K562 (cell line): ENCODE data around the gene RITA1. TPM values are rescaled to one million over a fixed set of nuclear protein-coding genes. Genes with fewer than 3 reads are reported as not detected.

Experiments
- CBFB ChIP-seq: sonication (generic); formaldehyde crosslinking; IDR thresholded peaks from 2 replicates; pipeline ENCODE4 v1.4.0; 2020; ENCODE audit warnings: mild to moderate bottlenecking, missing genetic modification reagents
- FOS ChIP-seq: IDR thresholded peaks from 3 replicates; pipeline ENCODE4 v1.6.1; 2011; ENCODE audit not compliant: insufficient read length; ENCODE audit errors: extremely low read depth
- HNRNPLL ChIP-seq: fragments of 200-400 bp; formaldehyde crosslinking; IDR thresholded peaks from 2 replicates; pipeline ENCODE4 v1.6.1; 2017; ENCODE audit warnings: low read length, low read depth, mild to moderate bottlenecking; ENCODE audit not compliant: poor library complexity, severe bottlenecking
- HOXB6 ChIP-seq: fragments of 250-450 bp; sonication (Bioruptor Pico); IDR thresholded peaks from 2 replicates; pipeline ENCODE4 v1.5.1; 2022; ENCODE audit warnings: mild to moderate bottlenecking, borderline replicate concordance
- MCM7 ChIP-seq, 2 experiments: fragments of 450-650 bp; IDR thresholded peaks; 2 replicates each; pipeline ENCODE4 v1.6.1; 2016 to 2018
- MYC ChIP-seq, 2 experiments: fragments of 250-450 bp in 1 of 2; sonication (Bioruptor Pico) in 1 of 2; IDR thresholded peaks; 2 replicates each; pipeline versions ENCODE4 v1.5.1 to v1.6.1; 2012 to 2021; ENCODE audit warnings: low read depth in 2 of 2, borderline replicate concordance in 1 of 2, improper control_type of control experiment in 1 of 2, low read length in 1 of 2, mild to moderate bottlenecking in 1 of 2, moderate library complexity in 1 of 2
- POU5F1 ChIP-seq: fragments of 150-350 bp; IDR thresholded peaks from 2 replicates; pipeline ENCODE4 v1.6.1; 2014; ENCODE audit warnings: borderline replicate concordance, low read length, low read depth, mild to moderate bottlenecking; ENCODE audit not compliant: partially characterized antibody
- RB1 ChIP-seq: fragments of 450-650 bp; IDR thresholded peaks from 2 replicates; pipeline ENCODE4 v1.6.1; 2017; ENCODE audit warnings: low read depth, mild to moderate bottlenecking
- RFX5 ChIP-seq: IDR thresholded peaks from 2 replicates; pipeline ENCODE4 v1.6.1; 2011; ENCODE audit warnings: low read depth, mild to moderate bottlenecking, improper control_type of control experiment, low read length
- TEAD4 ChIP-seq, 2 experiments: sonication (generic) in 1 of 2; formaldehyde crosslinking in 1 of 2; IDR thresholded peaks; 2 replicates each; pipeline versions ENCODE4 v1.6.1 to v1.8.0; 2012 to 2022; ENCODE audit warnings: borderline replicate concordance in 1 of 2, inconsistent platforms in 1 of 2, low read length in 1 of 2, mild to moderate bottlenecking in 1 of 2, missing genetic modification reagents in 1 of 2
- ZNF384 ChIP-seq: IDR thresholded peaks from 2 replicates; pipeline ENCODE4 v1.6.1; 2012; ENCODE audit warnings: low read depth, low read length, improper control_type of control experiment
- ZNF764 ChIP-seq: fragments of 250-450 bp; sonication (Bioruptor Pico); IDR thresholded peaks from 2 replicates; pipeline ENCODE4 v1.4.0; 2020; ENCODE audit warnings: low read depth, mild to moderate bottlenecking, moderate library complexity
- polyA plus RNA-seq, 8 experiments: library from polyadenylated mRNA; depleted of rRNA in 4 of 8; stranded (reverse) in 5 of 8; unstranded in 3 of 8; fragments of >200 nt; fragmentation: Nextera tagmentation in 2 of 8; fragmentation: Illumina TruSeq in 1 of 8; extraction: Ambion mirVana in 2 of 8; extraction: Trizol in 1 of 8; gene quantifications; 2 replicates each; pipeline versions ENCODE4 v1.2.1 to v1.2.3, GENCODE V29; 2011 to 2014; ENCODE audit warnings: inconsistent platforms in 1 of 8, missing spikeins in 1 of 8
- total RNA-seq, 7 experiments: library from RNA; depleted of rRNA in 6 of 7; stranded (reverse); fragments of >200 nt in 6 of 7; fragmentation: Illumina TruSeq in 2 of 7; extraction: Trizol in 2 of 7; gene quantifications; 2 replicates each; pipeline versions ENCODE4 v1.2.1 to v1.2.3, GENCODE V29; 2011 to 2021; ENCODE audit warnings: low replicate concordance in 1 of 7
- TF ChIP-seq, protein P1 (sequence below): IDR thresholded peaks from 2 replicates; pipeline ENCODE4 v1.6.1; 2016; ENCODE audit warnings: missing genetic modification characterization, missing compliant biosample characterization
- TF ChIP-seq, protein P2 (sequence below): IDR thresholded peaks from 3 replicates; pipeline ENCODE4 v1.6.1; 2011; ENCODE audit warnings: borderline replicate concordance, mild to moderate bottlenecking; ENCODE audit not compliant: insufficient read length, insufficient read depth
- TF ChIP-seq, protein P3 (sequence below), 2 experiments: fragments of 150-350 bp in 1 of 2; IDR thresholded peaks; 2 replicates each; pipeline ENCODE4 v1.6.1; 2012 to 2016; ENCODE audit warnings: low read depth in 2 of 2, low read length in 2 of 2, mild to moderate bottlenecking in 1 of 2, moderate library complexity in 1 of 2
- TF ChIP-seq, protein P4 (sequence below): fragments of 450-650 bp; IDR thresholded peaks from 2 replicates; pipeline ENCODE4 v1.6.1; 2018; ENCODE audit warnings: mild to moderate bottlenecking, low read depth; ENCODE audit not compliant: partially characterized antibody

The RITA1 gene
- total and polyA plus RNA-seq, 9 of the 15 experiments (the other 6 are each of a cell fraction or from before 2014, with no cell fraction given), result 2.8 to 40.4 (median 18.0) TPM

DNA sequence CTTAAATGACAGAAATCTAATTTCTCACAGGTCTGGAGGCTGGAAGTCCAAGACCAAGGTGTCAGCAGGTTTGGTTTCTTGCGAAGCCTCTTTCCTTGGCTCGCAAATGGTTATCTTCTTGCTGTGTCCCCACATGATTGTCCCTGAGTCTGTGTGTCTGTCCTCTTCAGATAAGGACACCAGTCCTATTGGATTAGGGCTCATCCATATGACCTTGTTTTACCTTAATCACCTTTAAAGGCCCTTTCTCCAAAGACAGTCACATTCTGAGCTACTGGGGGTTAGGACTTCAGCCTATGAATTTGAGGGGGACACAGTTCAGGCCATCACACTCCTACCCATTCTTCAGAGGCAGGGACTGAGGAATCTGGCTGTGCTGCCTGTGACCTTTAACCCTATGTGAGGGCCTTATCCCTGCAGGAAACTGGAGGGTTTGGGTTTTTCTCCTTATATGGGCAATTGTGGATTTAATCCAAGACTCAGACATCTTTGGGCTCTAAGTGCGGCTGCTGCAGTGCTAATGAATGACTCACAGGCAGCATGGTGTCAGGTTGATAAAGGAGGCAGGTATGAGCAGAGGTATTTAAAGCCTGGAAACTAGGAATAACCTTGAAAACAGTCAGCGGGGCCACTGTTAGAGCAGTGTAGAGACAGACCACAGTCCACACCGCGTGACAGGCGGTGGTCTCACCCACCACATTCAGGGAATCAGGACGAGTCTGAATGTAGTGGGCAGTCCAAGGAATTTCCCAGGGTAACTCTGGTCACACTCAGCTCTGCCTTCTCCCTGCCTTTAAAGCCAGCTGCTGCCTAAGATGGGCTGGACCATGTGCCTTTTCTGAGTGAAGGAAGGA is 45.9 kb downstream of the RITA1 start (continued):
- TF ChIP-seq CBFB (no peak), HNRNPLL (no peak), RFX5 (no peak), RB1 (peak; percentile 14; the same call in 1 of the 2 replicates), HOXB6 (CRISPR knock-in tag) (no peak), MCM7 (IDR thresholded peaks at IDR 0.05) (no peak), FOS (peak; percentile 57), TEAD4 (IDR thresholded peaks at IDR 0.05; ENCODE audit: low read length) (peak; percentile 73), TEAD4 (CRISPR knock-in tag; IDR thresholded peaks at IDR 0.05; ENCODE audit: borderline replicate concordance) (no peak), ZNF764 (no peak), POU5F1 (no peak), ZNF384 (no peak), MYC (IDR thresholded peaks at IDR 0.05; ENCODE audit: low read depth, low read length) (peak; percentile 64; the same call in 1 of the 2 replicates), MYC (CRISPR knock-in tag; IDR thresholded peaks at IDR 0.05; ENCODE audit: borderline replicate concordance, low read depth) (no peak)
- TF ChIP-seq, protein P1, sequence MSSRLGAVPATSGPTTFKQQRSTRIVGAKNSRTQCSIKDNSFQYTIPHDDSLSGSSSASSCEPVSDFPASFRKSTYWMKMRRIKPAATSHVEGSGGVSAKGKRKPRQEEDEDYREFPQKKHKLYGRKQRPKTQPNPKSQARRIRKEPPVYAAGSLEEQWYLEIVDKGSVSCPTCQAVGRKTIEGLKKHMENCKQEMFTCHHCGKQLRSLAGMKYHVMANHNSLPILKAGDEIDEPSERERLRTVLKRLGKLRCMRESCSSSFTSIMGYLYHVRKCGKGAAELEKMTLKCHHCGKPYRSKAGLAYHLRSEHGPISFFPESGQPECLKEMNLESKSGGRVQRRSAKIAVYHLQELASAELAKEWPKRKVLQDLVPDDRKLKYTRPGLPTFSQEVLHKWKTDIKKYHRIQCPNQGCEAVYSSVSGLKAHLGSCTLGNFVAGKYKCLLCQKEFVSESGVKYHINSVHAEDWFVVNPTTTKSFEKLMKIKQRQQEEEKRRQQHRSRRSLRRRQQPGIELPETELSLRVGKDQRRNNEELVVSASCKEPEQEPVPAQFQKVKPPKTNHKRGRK (tag), result no peak
- TF ChIP-seq, protein P2, sequence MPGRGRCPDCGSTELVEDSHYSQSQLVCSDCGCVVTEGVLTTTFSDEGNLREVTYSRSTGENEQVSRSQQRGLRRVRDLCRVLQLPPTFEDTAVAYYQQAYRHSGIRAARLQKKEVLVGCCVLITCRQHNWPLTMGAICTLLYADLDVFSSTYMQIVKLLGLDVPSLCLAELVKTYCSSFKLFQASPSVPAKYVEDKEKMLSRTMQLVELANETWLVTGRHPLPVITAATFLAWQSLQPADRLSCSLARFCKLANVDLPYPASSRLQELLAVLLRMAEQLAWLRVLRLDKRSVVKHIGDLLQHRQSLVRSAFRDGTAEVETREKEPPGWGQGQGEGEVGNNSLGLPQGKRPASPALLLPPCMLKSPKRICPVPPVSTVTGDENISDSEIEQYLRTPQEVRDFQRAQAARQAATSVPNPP, result no peak
- TF ChIP-seq, protein P3, sequence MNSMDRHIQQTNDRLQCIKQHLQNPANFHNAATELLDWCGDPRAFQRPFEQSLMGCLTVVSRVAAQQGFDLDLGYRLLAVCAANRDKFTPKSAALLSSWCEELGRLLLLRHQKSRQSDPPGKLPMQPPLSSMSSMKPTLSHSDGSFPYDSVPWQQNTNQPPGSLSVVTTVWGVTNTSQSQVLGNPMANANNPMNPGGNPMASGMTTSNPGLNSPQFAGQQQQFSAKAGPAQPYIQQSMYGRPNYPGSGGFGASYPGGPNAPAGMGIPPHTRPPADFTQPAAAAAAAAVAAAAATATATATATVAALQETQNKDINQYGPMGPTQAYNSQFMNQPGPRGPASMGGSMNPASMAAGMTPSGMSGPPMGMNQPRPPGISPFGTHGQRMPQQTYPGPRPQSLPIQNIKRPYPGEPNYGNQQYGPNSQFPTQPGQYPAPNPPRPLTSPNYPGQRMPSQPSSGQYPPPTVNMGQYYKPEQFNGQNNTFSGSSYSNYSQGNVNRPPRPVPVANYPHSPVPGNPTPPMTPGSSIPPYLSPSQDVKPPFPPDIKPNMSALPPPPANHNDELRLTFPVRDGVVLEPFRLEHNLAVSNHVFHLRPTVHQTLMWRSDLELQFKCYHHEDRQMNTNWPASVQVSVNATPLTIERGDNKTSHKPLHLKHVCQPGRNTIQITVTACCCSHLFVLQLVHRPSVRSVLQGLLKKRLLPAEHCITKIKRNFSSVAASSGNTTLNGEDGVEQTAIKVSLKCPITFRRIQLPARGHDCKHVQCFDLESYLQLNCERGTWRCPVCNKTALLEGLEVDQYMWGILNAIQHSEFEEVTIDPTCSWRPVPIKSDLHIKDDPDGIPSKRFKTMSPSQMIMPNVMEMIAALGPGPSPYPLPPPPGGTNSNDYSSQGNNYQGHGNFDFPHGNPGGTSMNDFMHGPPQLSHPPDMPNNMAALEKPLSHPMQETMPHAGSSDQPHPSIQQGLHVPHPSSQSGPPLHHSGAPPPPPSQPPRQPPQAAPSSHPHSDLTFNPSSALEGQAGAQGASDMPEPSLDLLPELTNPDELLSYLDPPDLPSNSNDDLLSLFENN (IDR thresholded peaks at IDR 0.05; ENCODE audit: low read depth in 2 of 2, low read length in 2 of 2), result peak in 1 of 2 experiments; percentile 38; a peak in 1 of 4 replicates
- TF ChIP-seq, protein P4, sequence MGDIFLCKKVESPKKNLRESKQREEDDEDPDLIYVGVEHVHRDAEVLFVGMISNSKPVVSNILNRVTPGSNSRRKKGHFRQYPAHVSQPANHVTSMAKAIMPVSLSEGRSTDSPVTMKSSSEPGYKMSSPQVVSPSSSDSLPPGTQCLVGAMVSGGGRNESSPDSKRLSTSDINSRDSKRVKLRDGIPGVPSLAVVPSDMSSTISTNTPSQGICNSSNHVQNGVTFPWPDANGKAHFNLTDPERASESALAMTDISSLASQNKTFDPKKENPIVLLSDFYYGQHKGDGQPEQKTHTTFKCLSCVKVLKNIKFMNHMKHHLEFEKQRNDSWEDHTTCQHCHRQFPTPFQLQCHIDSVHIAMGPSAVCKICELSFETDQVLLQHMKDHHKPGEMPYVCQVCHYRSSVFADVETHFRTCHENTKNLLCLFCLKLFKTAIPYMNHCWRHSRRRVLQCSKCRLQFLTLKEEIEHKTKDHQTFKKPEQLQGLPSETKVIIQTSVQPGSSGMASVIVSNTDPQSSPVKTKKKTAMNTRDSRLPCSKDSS, result no peak
